ENCODE measurements around the gene LPAR3. TPM values are rescaled to one million over a fixed set of nuclear protein-coding genes. Genes with fewer than 3 reads are reported as not detected.

The LPAR3 gene, protein sequence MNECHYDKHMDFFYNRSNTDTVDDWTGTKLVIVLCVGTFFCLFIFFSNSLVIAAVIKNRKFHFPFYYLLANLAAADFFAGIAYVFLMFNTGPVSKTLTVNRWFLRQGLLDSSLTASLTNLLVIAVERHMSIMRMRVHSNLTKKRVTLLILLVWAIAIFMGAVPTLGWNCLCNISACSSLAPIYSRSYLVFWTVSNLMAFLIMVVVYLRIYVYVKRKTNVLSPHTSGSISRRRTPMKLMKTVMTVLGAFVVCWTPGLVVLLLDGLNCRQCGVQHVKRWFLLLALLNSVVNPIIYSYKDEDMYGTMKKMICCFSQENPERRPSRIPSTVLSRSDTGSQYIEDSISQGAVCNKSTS
- total RNA-seq (0.13 TPM), polyA plus RNA-seq (ENCODE audit: insufficient read depth in 1 of 8, insufficient read length in 8 of 8, low replicate concordance in 1 of 8) (under 1 TPM; 0.05 to 0.50 (median 0.21) TPM)
- long read RNA-seq, donor 1, result 0 reads
- long read RNA-seq, donor 2, result 0 reads
- long read RNA-seq, donor 3, result 0 reads
- long read RNA-seq, donor 4, result 0 reads
- long read RNA-seq, donor 5, result 0 reads
- long read RNA-seq, donor 6, result 0 reads
- long read RNA-seq, donor 7, result 0 reads
- long read RNA-seq, donor 8, result 0 reads
- long read RNA-seq, donor 9, result 0 reads
- long read RNA-seq, donor 10, result 0 reads
- long read RNA-seq, donor 11, result 0 reads

DNA sequence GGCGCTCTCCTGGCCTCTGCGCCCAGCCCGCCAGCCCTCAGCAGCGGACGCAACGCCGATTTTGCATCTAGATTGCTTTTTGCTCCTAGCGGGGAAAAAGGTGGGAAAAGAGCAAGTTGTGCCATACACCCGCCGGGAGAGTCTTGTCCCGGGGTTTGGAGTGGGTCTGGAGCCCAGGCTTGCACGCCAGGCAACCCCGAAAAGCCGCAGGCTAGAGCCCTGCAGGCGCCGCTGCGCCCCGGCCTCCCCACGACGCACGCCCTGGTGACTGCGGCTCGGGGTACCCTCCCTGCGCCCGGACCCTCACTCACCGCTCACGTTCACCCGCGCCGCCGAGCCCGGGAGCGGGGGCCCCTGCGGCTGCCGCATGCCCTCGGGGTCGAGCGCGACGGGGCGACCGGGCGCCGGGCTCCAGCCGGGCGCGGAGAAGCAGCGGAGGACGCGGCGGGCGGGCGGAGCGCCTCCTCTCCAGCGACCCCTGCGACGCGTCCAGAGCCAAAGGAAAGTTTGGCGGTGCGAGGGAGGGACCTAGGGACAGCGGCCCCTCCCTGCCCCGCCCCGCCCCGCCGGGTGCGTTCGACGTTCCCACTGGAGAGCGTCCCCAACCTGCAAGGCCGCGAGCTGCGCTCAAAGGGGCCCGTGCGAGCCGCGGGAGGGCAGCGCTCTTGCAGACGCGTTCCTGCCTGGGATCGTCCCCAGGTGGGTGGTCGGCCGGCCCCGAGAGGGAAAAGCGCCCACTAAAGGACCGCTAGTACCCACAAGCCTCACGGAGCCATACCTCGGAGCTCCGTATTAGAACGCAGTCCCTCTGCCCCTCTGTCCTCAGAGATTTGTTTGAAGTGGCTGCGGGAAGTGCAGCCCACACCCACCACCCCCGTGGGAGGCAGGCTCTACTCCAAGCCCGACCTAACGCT, at the start of gene LPAR3:
Gene LPAR3 (minus strand): TSS at position 502 of the 914 bp plus-strand sequence. CDS start 27,086 bp downstream, outside the sequence.
- Histone ChIP-seq H3K9me3 (replicated peaks; ENCODE audit: control insufficient read depth, low read depth, low read length) (no peaks in the 10 kb centered on the region), H3K4me3 (ENCODE audit: low read length) (peak within 1 kb of the TSS; percentile 17), H3K36me3 (ENCODE audit: control insufficient read depth, insufficient read depth, low read length) (no peaks in the 10 kb centered on the region), H3K27ac (ENCODE audit: low read length) (no peak within 1 kb of the TSS), H3K4me1 (ENCODE audit: control insufficient read depth, insufficient read depth, low read length) (peaks cover 10% of the 10 kb centered on the region), H3K27me3 (ENCODE audit: control insufficient read depth, insufficient read depth, low read length) (peaks cover 27% of the 10 kb centered on the region)
- WGBS (ENCODE audit: insufficient coverage), result under 1% methylated on average over 88 of the region's 93 CpGs
- peak; percentile 9 for DNase-seq

DNA sequence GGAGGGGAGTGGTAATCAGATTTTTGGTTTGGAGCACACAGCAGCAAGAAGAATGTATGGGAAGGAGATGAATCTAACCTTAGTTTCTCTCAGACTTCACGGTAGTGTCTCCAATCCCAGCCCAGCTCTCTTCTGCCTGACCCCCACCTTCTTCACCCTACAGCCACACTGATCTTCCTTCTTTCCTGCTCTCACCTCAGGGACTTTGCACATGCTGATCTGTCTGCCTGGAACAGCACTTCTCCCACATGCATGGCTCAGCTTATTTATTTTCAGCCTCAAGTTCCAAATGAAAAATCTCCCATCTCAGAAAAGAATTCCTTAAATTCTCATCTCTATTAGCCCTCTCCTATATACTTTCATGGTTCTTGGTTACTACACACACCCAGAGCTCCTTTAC, 48.8 kb upstream of the LPAR3 start:
- Histone ChIP-seq H3K27ac (ENCODE audit: low read length) (no peak overlapping the region), H3K9me3 (replicated peaks; ENCODE audit: control insufficient read depth, low read depth, low read length) (no peaks in the 10 kb centered on the region), H3K4me1 (ENCODE audit: control insufficient read depth, insufficient read depth, low read length) (no peaks in the 10 kb centered on the region), H3K4me3 (ENCODE audit: low read length) (no peak overlapping the region), H3K36me3 (ENCODE audit: control insufficient read depth, insufficient read depth, low read length) (no peaks in the 10 kb centered on the region), H3K27me3 (ENCODE audit: control insufficient read depth, insufficient read depth, low read length) (no peaks in the 10 kb centered on the region)
- WGBS (ENCODE audit: insufficient coverage), result 60% methylated on average over 1 of the region's 1 CpG
- DNase-seq, result no peak

DNA sequence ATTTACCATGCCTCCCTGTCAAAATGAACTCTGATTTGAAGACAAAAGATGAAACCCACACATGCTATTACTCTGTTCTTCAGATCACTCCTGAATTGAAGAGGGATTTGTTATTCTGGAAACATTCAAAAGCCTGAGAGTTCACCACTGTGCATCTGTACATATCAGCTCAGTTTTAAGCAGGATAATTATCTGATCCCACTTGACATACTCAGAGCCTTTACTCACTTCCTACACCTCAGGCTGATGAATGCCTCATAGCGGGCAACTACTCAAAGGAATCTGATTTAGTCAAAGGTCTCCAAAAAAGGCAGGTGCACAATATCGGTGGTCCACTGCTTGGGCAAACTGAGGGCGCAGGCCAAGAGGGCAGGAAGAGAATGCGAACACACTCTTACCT, 47.5 kb upstream of the LPAR3 start:
- Histone ChIP-seq H3K27me3 (ENCODE audit: control insufficient read depth, insufficient read depth, low read length) (no peaks in the 10 kb centered on the region), H3K27ac (ENCODE audit: low read length) (no peak overlapping the region), H3K4me3 (ENCODE audit: low read length) (no peak overlapping the region), H3K36me3 (ENCODE audit: control insufficient read depth, insufficient read depth, low read length) (no peaks in the 10 kb centered on the region), H3K9me3 (replicated peaks; ENCODE audit: control insufficient read depth, low read depth, low read length) (no peaks in the 10 kb centered on the region), H3K4me1 (ENCODE audit: control insufficient read depth, insufficient read depth, low read length) (peaks cover 2% of the 10 kb centered on the region)
- WGBS (ENCODE audit: insufficient coverage), result 85% methylated on average over 2 of the region's 4 CpGs
- DNase-seq, result no peak

DNA sequence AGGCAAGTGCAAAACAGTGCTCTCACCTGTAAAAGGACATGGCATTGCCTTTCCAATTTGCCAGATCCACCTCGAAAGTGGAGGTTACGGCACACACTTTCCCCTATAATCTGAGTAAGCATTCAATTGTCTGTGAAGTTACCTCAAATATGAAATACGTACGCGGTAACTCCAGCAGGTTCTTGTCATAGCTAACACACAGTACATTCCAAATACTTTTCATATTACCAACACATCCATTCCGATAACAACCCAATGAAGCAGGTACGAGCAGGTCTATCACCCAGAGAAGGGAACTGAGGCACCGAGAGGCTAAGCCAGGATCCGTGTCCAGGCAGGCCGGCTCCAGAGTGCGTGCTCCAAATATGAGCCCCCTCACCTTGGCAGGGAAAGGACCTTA, 46.8 kb upstream of the LPAR3 start:
- H3K36me3 ChIP-seq (ENCODE audit: control insufficient read depth, insufficient read depth, low read length), result no peaks in the 10 kb centered on the region
- H3K27ac ChIP-seq (ENCODE audit: low read length), result no peak overlapping the region
- peaks cover 2% of the 10 kb centered on the region for H3K4me1 ChIP-seq (ENCODE audit: control insufficient read depth, insufficient read depth, low read length)
- no peaks in the 10 kb centered on the region for H3K27me3 ChIP-seq (ENCODE audit: control insufficient read depth, insufficient read depth, low read length)
- 74% methylated on average over 10 of the region's 11 CpGs for WGBS (ENCODE audit: insufficient coverage)
- H3K9me3 ChIP-seq (replicated peaks; ENCODE audit: control insufficient read depth, low read depth, low read length), result no peaks in the 10 kb centered on the region
- no peak for DNase-seq
- H3K4me3 ChIP-seq (ENCODE audit: low read length), result no peak overlapping the region

DNA sequence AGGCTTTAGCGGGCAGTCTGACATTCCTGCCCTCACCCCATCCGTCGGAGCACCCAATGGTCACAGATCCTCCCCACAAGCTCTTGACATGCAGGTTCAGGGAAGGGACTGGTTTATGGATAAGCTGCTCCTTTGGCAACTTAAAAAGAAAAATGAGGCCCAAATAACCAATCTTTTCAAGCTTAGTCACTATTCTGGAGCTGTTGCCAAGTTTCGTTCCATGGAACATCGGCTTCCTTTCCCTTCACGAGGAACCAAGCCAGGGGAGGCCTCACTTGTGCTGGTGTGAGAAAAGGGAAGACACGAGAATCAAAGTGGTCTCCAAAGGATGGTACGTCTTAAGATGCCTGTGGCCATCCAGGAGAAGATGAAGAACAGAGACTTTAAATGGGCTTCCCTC, 46.1 kb upstream of the LPAR3 start:
- H3K27ac ChIP-seq (ENCODE audit: low read length), result no peak overlapping the region
- no peaks in the 10 kb centered on the region for H3K27me3 ChIP-seq (ENCODE audit: control insufficient read depth, insufficient read depth, low read length)
- peak; percentile 16 for DNase-seq
- 47% methylated on average over 4 of the region's 8 CpGs for WGBS (ENCODE audit: insufficient coverage)
- peaks cover 2% of the 10 kb centered on the region for H3K4me1 ChIP-seq (ENCODE audit: control insufficient read depth, insufficient read depth, low read length)
- H3K36me3 ChIP-seq (ENCODE audit: control insufficient read depth, insufficient read depth, low read length), result no peaks in the 10 kb centered on the region
- no peaks in the 10 kb centered on the region for H3K9me3 ChIP-seq (replicated peaks; ENCODE audit: control insufficient read depth, low read depth, low read length)
- H3K4me3 ChIP-seq (ENCODE audit: low read length), result no peak overlapping the region

DNA sequence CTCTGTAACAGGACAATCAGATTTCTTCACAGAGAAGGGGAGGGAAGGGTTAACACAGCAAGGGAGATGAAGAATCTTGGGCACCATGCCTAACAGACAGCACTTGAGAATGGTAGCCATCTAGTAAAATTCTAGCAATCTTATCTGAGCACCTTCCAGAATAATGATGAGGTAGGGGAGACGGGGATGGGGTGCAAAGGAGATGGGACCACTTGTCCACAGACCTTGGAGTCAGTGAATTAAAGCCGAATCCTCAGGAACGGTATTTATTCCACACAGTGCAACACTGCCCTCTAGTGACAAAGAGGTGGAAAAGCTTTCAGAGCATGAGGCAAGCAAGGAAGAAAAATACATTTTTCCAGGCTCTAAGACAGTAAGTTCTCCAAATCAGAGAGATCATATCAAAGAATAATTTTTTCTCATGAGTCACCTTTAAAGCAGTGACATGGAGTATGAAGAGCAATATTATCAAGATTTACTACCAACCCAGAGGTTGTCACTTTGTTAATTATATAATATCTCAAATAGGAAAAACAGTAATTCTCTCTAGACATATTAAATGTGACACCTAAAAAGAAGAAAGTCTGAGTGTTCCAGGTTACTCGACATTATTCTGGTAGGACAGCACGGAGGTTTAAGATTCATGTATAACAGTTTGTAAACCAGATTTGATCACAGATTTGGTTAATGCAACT, 43.3 kb upstream of the LPAR3 start:
- DNase-seq, result peak; percentile 84

DNA sequence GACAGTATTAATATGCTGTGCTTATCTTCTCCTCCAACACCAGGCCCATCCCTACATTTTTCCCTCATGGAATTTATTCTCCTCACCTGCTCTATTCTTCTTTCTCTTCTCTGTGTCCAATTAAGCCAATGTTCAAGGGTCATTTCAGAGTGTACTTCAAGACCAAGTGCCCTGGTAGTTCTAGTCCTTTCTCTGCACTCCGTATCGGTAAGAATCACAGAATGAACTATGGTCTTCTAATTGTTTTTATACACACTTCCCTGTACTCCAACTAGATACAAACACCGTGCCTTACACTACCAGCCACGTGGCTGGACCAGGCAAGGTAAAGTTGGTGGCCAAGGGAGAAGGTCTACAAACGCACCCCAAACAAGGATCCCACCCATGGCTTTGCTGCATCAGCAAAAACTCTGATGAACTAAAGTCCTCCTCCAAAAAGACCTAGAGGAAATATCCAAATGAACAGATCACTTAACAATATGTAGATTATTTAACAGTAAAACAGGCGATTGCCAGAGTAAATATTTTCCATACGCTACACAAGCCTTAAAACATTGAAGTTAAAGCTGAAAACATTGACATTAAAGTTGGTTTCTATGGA, 40.1 kb upstream of the LPAR3 start:
- Histone ChIP-seq H3K36me3 (ENCODE audit: control insufficient read depth, insufficient read depth, low read length) (no peaks in the 10 kb centered on the region), H3K27me3 (ENCODE audit: control insufficient read depth, insufficient read depth, low read length) (no peaks in the 10 kb centered on the region), H3K9me3 (replicated peaks; ENCODE audit: control insufficient read depth, low read depth, low read length) (no peaks in the 10 kb centered on the region), H3K4me3 (ENCODE audit: low read length) (no peak overlapping the region), H3K4me1 (ENCODE audit: control insufficient read depth, insufficient read depth, low read length) (peaks cover 2% of the 10 kb centered on the region), H3K27ac (ENCODE audit: low read length) (no peak overlapping the region)
- no peak for DNase-seq
- 100% methylated on average over 1 of the region's 7 CpGs for whole genome bisulfite sequencing (ENCODE audit: insufficient coverage)

More for the DNA sequence above, 43.3 kb upstream of the LPAR3 start:
- Histone ChIP-seq H3K4me1 (ENCODE audit: control insufficient read depth, insufficient read depth, low read length) (peaks cover 2% of the 10 kb centered on the region), H3K27me3 (ENCODE audit: control insufficient read depth, insufficient read depth, low read length) (no peaks in the 10 kb centered on the region), H3K9me3 (replicated peaks; ENCODE audit: control insufficient read depth, low read depth, low read length) (no peaks in the 10 kb centered on the region), H3K36me3 (ENCODE audit: control insufficient read depth, insufficient read depth, low read length) (no peaks in the 10 kb centered on the region), H3K4me3 (ENCODE audit: low read length) (no peak overlapping the region), H3K27ac (ENCODE audit: low read length) (no peak overlapping the region)
- WGBS (ENCODE audit: insufficient coverage), result no CpG with 5 or more reads among the region's 5 CpGs

DNA sequence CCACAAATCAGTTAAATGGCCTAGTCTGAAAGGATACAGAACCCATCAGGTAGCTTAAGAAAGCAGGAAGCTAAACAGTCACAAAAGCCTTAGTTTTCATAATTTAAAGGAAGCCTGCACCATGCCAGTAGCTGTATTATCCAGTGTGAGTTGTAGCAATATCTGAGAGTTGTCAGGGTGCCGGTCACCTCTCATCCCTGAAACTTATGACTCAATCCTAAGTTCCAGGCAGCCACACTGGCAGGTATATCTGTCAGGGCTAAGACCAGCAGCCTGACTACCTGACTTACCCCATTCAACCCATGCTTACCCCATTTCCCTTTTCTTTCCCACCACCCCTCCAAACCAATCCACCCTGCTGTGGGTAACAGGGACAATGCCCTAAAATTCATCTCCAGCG, 37.8 kb upstream of the LPAR3 start:
- DNase-seq, result no peak
- Histone ChIP-seq H3K27me3 (ENCODE audit: control insufficient read depth, insufficient read depth, low read length) (no peaks in the 10 kb centered on the region), H3K27ac (ENCODE audit: low read length) (no peak overlapping the region), H3K9me3 (replicated peaks; ENCODE audit: control insufficient read depth, low read depth, low read length) (no peaks in the 10 kb centered on the region), H3K4me1 (ENCODE audit: control insufficient read depth, insufficient read depth, low read length) (no peaks in the 10 kb centered on the region), H3K36me3 (ENCODE audit: control insufficient read depth, insufficient read depth, low read length) (no peaks in the 10 kb centered on the region), H3K4me3 (ENCODE audit: low read length) (no peak overlapping the region)
- 75% methylated on average over 1 of the region's 2 CpGs for WGBS (ENCODE audit: insufficient coverage)

DNA sequence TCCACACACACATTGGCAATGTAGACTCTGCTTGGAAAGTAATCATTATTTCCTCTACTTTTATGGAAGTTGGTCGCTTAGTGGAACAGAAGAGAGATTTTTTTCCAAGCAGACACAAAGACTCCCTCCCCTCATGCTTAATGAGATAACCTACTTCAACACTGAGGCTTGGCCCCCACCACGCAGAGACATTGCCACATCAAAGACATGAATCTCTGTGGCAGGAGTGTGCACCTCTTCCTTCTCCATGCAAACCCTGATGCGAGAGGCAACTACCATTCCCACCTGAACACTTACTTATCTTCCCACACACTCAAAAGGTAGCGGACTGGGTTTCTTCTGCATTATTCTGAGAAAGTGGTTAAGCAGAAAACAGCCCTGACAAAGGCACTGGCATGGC, 37.3 kb upstream of the LPAR3 start:
- H3K27me3 ChIP-seq (ENCODE audit: control insufficient read depth, insufficient read depth, low read length), result no peaks in the 10 kb centered on the region
- no peak overlapping the region for H3K4me3 ChIP-seq (ENCODE audit: low read length)
- no peaks in the 10 kb centered on the region for H3K36me3 ChIP-seq (ENCODE audit: control insufficient read depth, insufficient read depth, low read length)
- H3K27ac ChIP-seq (ENCODE audit: low read length), result no peak overlapping the region
- whole genome bisulfite sequencing (ENCODE audit: insufficient coverage), result 74% methylated on average over 3 of the region's 4 CpGs
- no peaks in the 10 kb centered on the region for H3K9me3 ChIP-seq (replicated peaks; ENCODE audit: control insufficient read depth, low read depth, low read length)
- no peak for DNase-seq
- H3K4me1 ChIP-seq (ENCODE audit: control insufficient read depth, insufficient read depth, low read length), result no peaks in the 10 kb centered on the region
